Mesangial cell (primary cell): ENCODE data around the gene IRF2. TPM values are rescaled to one million over a fixed set of nuclear protein-coding genes. Genes with fewer than 3 reads are reported as not detected.

Source experiments
- total RNA-seq: library from RNA; depleted of rRNA; stranded (reverse); fragments of >200 nt; gene quantifications from 2 replicates; pipeline ENCODE4 v1.2.3, GENCODE V29; 2015

IRF2 gene
- total RNA-seq = 10.1 and 14.7 TPM in 2 replicates

DNA sequence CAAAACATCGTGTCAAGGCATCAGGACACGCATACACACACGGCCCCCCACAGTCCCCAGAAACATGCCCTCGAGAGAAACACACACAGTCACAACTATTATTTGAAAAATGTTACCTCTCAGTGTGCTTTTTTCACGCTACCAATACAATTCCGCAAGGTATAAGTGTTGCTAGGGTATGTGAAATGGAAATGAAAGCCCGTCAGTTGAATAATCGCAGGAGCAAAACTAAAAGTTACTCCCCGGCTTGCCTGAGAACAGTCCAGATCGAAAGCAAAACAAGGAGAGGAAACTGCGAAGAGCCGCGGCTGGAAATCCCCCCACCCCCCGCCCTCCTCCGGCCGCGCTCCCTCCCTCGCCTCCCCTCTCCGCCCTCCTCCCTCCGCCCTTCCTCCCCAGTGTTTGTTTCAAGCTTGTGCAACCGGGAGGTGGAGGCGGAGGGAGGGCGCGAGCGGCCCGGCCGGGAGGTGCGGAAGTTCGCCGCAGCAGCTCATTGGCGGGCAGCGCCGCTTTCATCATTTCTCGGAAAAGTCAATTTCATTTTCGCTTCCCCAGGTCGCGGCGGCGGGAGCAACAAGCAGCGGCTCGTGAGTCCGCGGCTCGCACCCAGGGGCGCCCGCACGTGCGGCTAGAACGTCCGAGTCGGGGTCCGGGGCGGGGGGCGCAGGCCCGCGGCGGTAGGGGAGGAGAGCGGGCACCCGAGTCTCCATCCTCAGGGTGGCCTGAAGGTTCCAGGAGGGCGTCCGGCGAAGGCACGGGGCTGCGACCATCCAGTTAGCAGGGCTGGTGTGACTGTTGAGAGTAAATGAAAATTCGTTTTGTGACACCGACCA lies at the start of gene IRF2:
TSS of gene IRF2 (minus strand) at position 288 of the 833 bp plus-strand sequence. CDS start 45,486 bp downstream, outside the sequence.

Other genes with a start within 250 kb of the IRF2 start
- 20.5 and 24.1 TPM in 2 replicates for gene CASP3, start 174.9 kb upstream of the IRF2 start, total RNA-seq
- 5.8 and 7.5 TPM in 2 replicates for gene PRIMPOL, start 175.2 kb upstream of the IRF2 start, total RNA-seq